Measurements from ENCODE around the gene POM121L2. TPM values are rescaled to one million over a fixed set of nuclear protein-coding genes. Genes with fewer than 3 reads are reported as not detected.

The POM121L2 gene
- total RNA-seq, result not detected in 2 replicates

GRCh38 chr6:27312146-27312949 is at the start of gene POM121L2:
POM121L2 (minus strand) TSS chr6:27312273; CDS start chr6:27312170, 103 bp downstream.
- Histone ChIP-seq H3K4me3 (ENCODE audit: low read depth, low read length) (peak within 1 kb of the TSS; percentile 44), H3K36me3 (ENCODE audit: control insufficient read depth, insufficient read depth, low read length) (no peaks in the 10 kb centered on the region), H3K27me3 (ENCODE audit: control insufficient read depth, insufficient read depth, low read length) (peaks cover 25% of the 10 kb centered on the region)
- DNase-seq (ENCODE audit: low read depth), result no peak
- TF ChIP-seq CTCF (IDR thresholded peaks at IDR 0.05; ENCODE audit: insufficient read depth, low read length, poor library complexity, severe bottlenecking), result peak; percentile 82

- Histone ChIP-seq H3K4me3 (ENCODE audit: low read depth, low read length) (no peak overlapping the region), H3K36me3 (ENCODE audit: control insufficient read depth, insufficient read depth, low read length) (no peaks in the 10 kb centered on the region), H3K27me3 (ENCODE audit: control insufficient read depth, insufficient read depth, low read length) (no peaks in the 10 kb centered on the region)
- DNase-seq (ENCODE audit: low read depth), result no peak
- no peak for TF ChIP-seq CTCF (IDR thresholded peaks at IDR 0.05; ENCODE audit: insufficient read depth, low read length, poor library complexity, severe bottlenecking)
Measured at GRCh38 chr6:27359231-27359630, 47.2 kb upstream of the POM121L2 start.

GRCh38 chr6:27358786-27359185 is 46.7 kb upstream of the POM121L2 start:
- H3K36me3 ChIP-seq (ENCODE audit: control insufficient read depth, insufficient read depth, low read length), result no peaks in the 10 kb centered on the region
- DNase-seq (ENCODE audit: low read depth), result no peak
- H3K4me3 ChIP-seq (ENCODE audit: low read depth, low read length), result no peak overlapping the region
- TF ChIP-seq CTCF (IDR thresholded peaks at IDR 0.05; ENCODE audit: insufficient read depth, low read length, poor library complexity, severe bottlenecking), result no peak
- no peaks in the 10 kb centered on the region for H3K27me3 ChIP-seq (ENCODE audit: control insufficient read depth, insufficient read depth, low read length)

- no peak overlapping the region for H3K4me3 ChIP-seq (ENCODE audit: low read depth, low read length)
- H3K27me3 ChIP-seq (ENCODE audit: control insufficient read depth, insufficient read depth, low read length), result no peaks in the 10 kb centered on the region
- no peak for TF ChIP-seq CTCF (IDR thresholded peaks at IDR 0.05; ENCODE audit: insufficient read depth, low read length, poor library complexity, severe bottlenecking)
- no peak for DNase-seq (ENCODE audit: low read depth)
- H3K36me3 ChIP-seq (ENCODE audit: control insufficient read depth, insufficient read depth, low read length), result no peaks in the 10 kb centered on the region
Measured at GRCh38 chr6:27352850-27353249, 40.8 kb upstream of the POM121L2 start.

- Histone ChIP-seq H3K27me3 (ENCODE audit: control insufficient read depth, insufficient read depth, low read length) (no peaks in the 10 kb centered on the region), H3K36me3 (ENCODE audit: control insufficient read depth, insufficient read depth, low read length) (no peaks in the 10 kb centered on the region), H3K4me3 (ENCODE audit: low read depth, low read length) (no peak overlapping the region)
- no peak for TF ChIP-seq CTCF (IDR thresholded peaks at IDR 0.05; ENCODE audit: insufficient read depth, low read length, poor library complexity, severe bottlenecking)
- DNase-seq (ENCODE audit: low read depth), result no peak
Measured at GRCh38 chr6:27334141-27334540, 22.1 kb upstream of the POM121L2 start.

GRCh38 chr6:27333642-27334040 is 21.6 kb upstream of the POM121L2 start:
- peak overlapping the region; percentile 30 for H3K4me3 ChIP-seq (ENCODE audit: low read depth, low read length)
- no peaks in the 10 kb centered on the region for H3K27me3 ChIP-seq (ENCODE audit: control insufficient read depth, insufficient read depth, low read length)
- no peak for TF ChIP-seq CTCF (IDR thresholded peaks at IDR 0.05; ENCODE audit: insufficient read depth, low read length, poor library complexity, severe bottlenecking)
- DNase-seq (ENCODE audit: low read depth), result no peak
- no peaks in the 10 kb centered on the region for H3K36me3 ChIP-seq (ENCODE audit: control insufficient read depth, insufficient read depth, low read length)
